Effector CD8-positive, alpha-beta T cell (primary cell): ENCODE measurements around the gene LAMB1.
"Not testable (repeated sequence)": the region's sequence is repeated elsewhere in the genome, so short reads cannot be mapped to it uniquely, and the experiment has no call there.

ENCODE experiments used
- DNase-seq: peaks from one replicate; lab custom pipeline; 2025; lab: John Stamatoyannopoulos, UW

The LAMB1 gene

GRCh38 chr7:107971613-107972012 lies 31.3 kb downstream of the LAMB1 start:
- DNase-seq: no peak

GRCh38 chr7:107971100-107971499 lies 31.9 kb downstream of the LAMB1 start:
- no peak for DNase-seq

GRCh38 chr7:107969856-107970255 lies 33.1 kb downstream of the LAMB1 start:
- DNase-seq: no peak

DNA sequence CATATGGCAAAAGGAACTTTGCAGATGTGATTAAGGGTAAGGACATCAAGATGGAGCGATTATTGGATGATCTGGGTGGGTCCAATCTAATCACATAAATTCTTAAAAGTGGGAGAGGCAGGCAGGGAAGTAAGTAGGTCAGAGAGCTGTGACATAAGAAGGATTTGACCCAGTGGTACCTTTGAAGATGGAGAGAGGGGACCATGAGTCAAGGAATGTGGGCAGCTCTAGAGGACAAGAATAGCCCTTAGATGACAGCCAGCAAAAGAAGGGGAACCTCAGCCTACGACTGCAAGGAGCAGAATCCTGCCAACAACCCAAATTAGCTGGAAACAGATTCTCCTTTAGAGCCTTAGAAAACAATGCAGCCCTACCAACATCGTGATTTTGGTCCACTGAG lies 34.5 kb downstream of the LAMB1 start:
- DNase-seq: no peak

DNA sequence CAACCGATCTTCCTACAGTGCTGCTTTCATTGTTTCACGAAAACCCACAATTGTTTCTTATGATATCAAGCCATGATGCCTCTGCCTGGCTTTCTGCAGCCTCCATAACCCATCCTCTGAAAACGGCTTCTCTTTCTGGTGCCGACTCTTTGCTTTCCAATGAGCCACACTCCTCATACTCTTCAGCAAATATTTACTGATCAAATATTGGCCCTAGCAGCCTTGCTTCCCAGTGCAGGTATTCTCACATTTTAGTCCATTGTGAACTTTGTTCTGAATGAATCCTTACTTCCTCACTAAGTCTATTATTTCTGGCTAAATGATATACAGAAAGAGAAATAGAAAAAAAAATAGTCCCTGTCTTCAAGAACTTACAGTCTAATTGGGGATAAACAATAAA lies 35.5 kb downstream of the LAMB1 start:
- no peak for DNase-seq

DNA sequence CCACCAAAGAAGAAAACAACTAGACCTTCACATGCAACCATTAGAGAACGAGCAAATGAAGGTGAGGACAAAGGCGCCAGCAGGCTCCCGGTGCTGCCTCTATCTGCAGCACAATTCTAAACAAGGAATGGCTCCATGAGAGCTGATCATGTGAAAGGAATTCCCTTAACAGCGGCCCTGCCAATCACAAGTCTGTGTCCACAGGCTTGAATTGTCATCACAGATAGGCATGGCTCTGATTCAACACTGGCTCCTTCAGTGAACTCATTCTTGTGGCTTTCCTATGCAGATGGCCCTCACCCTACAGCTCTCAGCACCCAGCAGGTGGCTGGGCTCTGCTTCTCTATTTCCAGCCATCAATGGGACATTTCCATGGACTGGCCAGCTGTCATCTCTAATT lies 36.2 kb downstream of the LAMB1 start:
- no peak for DNase-seq

GRCh38 chr7:107964510-107964909 lies 38.5 kb downstream of the LAMB1 start:
- DNase-seq: no peak

DNA sequence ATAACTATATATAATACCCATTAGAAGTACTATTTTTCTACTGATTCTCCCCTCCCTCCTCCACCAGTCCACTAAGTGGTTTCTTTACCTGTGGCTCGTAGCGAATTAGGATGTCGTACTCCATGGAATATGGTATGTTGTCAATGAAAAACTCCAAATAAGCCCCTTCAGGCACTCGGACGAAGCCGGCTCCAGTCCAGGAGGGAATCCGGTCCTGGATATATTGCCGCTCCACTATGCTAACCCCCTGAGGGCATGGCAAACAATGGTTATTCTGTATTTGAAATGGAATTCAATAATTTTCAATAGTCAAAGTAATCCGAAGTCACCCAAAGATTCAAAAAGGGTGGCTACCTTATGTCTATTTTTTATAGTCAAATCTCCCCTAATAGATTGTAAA lies 40.1 kb downstream of the LAMB1 start:
- DNase-seq: no peak

DNA sequence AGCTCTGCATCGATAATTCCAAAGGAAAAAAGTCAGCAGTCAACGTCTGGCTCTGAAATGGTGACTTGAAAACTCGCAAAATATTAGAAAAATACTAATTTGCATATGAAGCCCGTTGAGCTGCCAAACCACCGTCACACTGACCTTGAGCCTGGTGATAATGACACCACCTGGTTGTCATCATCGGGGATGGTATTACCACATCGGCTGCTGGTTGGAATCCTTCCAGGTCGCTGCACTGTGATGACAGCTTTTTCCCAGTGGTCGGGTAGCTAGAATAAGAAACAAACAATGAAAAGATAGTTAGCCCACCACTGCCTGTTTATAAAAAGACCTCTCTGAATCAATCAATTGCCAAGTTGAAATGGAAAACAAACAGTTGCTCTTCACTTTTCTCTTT lies 41.6 kb downstream of the LAMB1 start:
- DNase-seq: no peak

DNA sequence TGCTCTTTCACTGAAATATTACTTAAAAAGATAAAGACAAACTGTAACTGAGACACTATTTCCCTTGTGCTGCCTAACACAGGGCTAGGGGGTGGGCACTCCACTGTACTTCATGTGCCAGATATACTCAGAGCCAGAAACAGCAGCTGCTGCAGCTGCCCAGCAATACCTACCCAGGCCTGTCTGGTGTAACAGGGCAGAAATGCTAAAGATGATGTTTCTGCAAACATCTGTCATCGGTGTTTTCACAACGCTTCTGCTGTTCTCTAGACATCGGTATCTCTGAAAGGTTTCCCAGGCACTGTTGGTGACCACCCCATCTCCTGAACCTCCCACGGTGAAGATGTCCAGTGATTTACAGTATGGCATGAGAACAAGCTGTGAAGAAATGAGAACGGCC lies 42.7 kb downstream of the LAMB1 start:
- DNase-seq: no peak

DNA sequence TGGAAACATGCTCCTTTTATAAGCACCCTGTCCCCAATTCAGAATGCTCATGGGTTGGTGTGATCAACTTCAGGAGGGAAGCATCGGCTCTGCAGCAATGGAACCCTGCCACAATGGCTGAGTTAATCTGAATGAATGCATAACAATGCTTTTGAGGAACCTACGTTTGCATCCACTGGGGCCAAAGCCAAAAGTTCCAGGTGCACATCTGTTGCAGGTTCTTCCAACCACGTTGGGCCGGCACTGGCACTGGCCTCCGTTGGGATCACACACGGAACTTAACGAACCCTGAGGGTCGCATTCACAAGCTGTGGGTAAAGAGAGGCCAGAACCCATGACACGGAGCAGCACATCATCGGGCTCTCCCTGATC lies 43.4 kb downstream of the LAMB1 start:
- DNase-seq: no peak

DNA sequence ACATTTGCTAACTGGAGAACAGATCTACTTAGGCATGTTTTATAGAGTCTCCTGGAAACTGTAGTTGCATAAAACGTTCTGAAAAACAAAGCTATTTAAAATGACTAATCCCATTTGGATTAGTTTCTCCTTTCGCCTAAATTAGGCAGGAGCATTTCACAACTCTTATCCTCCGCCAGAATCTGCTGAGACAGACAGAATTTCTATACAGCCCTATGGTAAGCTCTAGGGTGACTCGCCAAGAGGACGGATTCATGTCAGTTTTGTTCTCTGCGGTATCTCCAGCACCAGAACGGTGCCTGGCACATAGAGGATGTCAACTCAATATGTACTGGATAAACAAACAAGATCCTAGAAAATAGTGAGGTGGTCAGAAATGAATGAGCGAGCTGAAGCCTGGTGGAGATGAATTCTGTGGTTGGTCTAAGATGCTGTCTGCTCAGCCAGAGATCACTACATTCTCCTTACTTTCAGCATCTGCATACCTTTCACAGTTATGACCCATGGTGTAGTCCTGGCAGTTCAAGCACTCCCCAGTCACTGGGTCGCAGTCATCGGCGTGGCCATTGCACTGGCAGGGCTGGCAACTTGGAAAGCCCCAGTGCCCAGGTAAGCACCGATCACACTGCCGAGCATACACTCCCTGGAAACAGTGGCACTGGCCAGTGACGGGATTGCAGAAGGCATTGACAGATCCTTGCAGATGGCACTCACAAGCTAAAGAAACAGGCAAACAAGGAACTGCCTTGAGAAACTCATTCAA lies 44.0 kb downstream of the LAMB1 start:
- no peak for DNase-seq

DNA sequence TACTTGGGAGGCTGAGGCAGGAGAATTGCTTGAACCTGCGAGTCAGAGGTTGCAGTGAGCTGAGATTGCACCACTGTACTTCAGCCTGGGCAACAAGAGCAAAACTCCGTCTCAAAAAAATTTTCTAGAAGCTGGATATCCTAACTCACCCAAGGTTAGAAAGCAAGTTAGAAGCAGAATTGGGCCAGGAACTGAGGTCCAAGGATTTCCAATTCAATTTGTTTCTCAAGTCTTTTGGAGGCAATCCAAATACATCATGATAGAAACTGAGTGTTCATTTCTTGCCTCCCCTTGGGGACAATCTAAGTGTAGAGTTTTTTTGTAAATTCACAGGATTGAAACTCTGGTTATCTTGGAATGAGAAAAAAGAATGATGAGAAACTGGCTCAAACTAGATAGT lies 45.5 kb downstream of the LAMB1 start:
- no peak for DNase-seq

- DNase-seq: not testable (repeated sequence)
These were observed 46.0 kb downstream of the LAMB1 start for GRCh38 chr7:107956950-107957349.

GRCh38 chr7:107955394-107955793 lies 47.6 kb downstream of the LAMB1 start:
- DNase-seq: no peak

GRCh38 chr7:107953924-107954303 lies 49.0 kb downstream of the LAMB1 start:
- DNase-seq: no peak

GRCh38 chr7:107953265-107953923 lies 49.6 kb downstream of the LAMB1 start:
- DNase-seq: no peak

DNA sequence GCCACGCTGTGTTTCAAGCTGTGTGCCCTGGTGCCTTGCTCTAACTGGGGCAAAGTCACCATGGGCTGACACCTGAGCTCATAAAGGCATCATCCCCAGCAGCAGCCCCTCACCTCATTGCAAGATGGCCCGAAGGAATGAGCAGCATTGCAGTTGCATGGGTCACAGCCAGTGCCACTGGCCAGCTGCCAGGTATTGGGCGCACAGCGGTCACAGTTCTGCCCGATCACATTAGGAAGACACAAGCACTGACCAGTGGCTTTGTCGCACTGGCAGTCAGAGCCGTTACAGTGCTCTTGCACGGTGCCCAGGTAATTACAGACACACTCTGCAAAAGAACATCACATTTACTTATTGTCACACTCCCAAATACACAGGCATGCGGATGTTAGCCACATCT lies 51.1 kb downstream of the LAMB1 start:
- no peak for DNase-seq

DNA sequence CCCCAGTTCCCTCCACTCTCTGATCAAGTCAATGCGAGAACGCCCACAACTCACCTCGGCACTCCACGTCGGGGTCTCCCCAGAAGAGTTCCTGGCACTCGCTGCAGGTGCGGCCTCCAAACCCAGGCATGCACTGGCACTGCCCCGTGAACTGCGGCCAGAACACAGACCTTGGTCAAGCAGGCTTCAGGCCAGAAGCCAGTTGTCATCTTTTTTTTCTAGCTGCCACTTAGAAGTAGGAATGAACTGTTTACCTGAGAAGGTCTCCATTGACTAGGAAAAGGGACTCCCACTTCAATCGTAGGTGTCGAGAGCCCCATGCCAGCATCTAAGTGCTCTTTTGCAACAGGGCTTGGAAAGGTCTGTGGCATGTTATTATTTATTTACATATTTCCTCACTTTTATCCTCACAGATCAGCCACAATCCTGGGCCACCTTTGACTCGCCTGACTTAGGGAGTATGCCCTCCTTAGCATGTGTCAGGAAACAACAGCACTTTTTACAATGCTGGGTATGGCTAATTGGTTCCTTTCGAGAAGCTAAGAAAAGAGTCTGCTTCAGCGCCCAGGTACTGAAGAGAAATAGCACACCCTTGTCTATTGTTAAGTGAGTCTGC lies 51.7 kb downstream of the LAMB1 start:
- DNase-seq: no peak

DNA sequence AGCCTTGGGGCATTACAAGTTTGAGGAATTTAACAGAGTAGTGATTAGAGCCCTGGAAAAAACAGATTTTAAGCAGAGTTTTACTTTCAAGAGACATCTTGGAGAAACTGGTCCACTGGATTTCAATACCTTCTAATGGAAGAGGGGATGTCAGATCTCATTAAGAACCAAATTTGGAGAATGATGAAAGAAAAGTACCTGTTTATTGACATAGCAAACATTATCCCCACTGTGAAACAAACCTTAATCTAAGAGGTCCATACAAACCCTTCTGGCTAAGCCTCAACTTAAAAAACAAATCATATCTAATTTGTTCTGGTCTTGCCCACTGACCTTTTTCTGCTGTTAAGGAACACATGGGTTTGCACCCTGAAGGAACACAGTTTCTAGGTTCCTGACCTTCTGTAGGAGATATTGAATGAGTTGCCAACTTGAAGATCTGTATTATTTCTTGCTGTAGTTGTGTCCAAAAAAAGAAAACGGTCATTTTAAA lies 53.5 kb downstream of the LAMB1 start:
- DNase-seq: no peak

GRCh38 chr7:107948645-107949442 lies 54.1 kb downstream of the LAMB1 start:
- no peak for DNase-seq

GRCh38 chr7:107946881-107947280 lies 56.1 kb downstream of the LAMB1 start:
- no peak for DNase-seq
